Measurements from ENCODE around the gene SPATA31C1. TPM values are rescaled to one million over a fixed set of nuclear protein-coding genes. Genes with fewer than 3 reads are reported as not detected.
"Not testable (repeated sequence)": the region's sequence is repeated elsewhere in the genome, so short reads cannot be mapped to it uniquely, and the experiment has no call there.

Gene SPATA31C1
- total RNA-seq, 1 donor from 2014 or later, result not detected

DNA sequence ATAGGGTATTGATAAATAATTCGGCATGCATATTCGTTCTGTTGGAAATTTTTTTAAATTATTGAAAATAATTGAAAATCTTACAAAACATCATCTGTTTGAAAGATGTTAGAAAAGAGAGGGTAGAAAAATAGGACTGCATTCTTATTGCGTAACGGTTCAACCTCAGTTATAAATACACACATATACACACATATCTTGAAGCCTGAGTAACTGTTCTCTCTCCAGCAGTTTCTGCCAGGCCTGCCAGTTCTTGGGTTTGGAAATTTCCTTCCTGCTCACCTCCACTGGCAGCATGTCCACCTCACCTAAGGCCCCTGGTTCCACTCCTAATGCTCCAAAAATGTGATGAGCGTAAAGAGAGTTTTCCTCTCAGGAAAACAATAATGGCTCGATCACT lies 26.0 kb upstream of the SPATA31C1 start:
- Mint-ChIP-seq H3K27me3 (peaks cover 8% of the 10 kb centered on the region), H3K4me1 (no peaks in the 10 kb centered on the region), H3K9me3 (no peaks in the 10 kb centered on the region), H3K27ac (no peak overlapping the region), H3K4me3 (no peak overlapping the region), H3K36me3 (ENCODE audit: low read depth) (no peaks in the 10 kb centered on the region)
- DNase-seq, result peak; percentile 30
- intact Hi-C loops (cut with micrococcal nuclease), result no loop called here

DNA sequence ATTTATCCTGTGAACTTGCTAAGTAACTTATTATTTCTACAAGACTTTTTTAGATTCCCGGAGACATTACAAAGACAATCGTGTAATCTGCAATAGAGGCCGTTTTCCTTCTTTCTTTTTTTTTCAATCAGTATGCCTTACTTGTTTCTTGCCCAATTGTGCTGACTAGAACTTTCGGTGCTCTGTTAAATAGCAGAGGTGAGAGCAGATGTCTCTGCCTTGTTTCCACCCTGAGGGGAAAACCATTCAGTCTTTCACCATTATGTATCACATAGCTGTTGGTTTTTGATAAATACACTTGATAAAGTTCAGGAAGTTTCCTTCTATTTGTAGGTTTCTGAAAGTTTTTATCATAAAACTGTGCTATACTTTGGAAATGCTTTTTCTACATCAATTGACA lies 24.8 kb upstream of the SPATA31C1 start:
- no peaks in the 10 kb centered on the region for H3K4me1 Mint-ChIP-seq
- H3K27ac Mint-ChIP-seq, result no peak overlapping the region

DNA sequence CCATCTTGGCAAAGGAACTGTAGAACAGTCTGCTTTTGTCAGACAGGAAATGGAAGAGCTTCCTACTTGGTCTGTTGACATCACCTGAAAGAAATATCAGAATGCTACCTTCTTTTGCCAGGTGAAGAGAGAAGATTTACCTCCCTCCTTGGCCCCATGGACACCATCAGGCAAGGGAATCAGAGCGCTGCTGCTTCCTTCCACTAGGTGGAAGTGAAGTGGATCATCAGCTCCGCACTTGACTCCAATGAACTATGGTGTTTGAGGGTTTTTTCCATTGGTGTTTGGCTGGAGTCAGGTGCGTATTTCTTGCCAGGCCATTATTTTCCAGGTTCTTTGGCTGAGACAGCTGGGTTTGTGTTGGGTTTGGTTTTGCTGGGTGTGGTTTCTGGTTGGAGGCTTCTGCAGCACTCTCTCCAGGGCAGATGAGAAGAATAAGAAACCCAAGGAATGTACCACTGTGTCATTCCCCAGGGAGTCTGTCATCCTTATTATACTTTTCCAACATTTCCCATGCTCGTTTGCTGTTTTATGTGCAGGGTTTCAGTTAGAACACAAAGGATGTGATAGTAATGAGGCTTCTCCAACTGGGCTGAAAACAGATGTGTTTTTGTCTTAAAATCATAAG lies 22.6 kb upstream of the SPATA31C1 start:
- H3K9me3 Mint-ChIP-seq, result peaks cover 4% of the 10 kb centered on the region
- H3K36me3 Mint-ChIP-seq (ENCODE audit: low read depth), result no peaks in the 10 kb centered on the region
- H3K27ac Mint-ChIP-seq, result no peak overlapping the region
- H3K27me3 Mint-ChIP-seq, result peaks cover 12% of the 10 kb centered on the region
- no peak overlapping the region for H3K4me3 Mint-ChIP-seq
- no peaks in the 10 kb centered on the region for H3K4me1 Mint-ChIP-seq
- intact Hi-C loops (cut with micrococcal nuclease), result no loop called here
- peak; percentile 30 for DNase-seq

More for the DNA sequence above, 24.8 kb upstream of the SPATA31C1 start:
- Mint-ChIP-seq H3K27me3 (peaks cover 8% of the 10 kb centered on the region), H3K9me3 (no peaks in the 10 kb centered on the region), H3K4me3 (no peak overlapping the region), H3K36me3 (ENCODE audit: low read depth) (no peaks in the 10 kb centered on the region)
- DNase-seq, result no peak
- intact Hi-C loops (cut with micrococcal nuclease), result no loop called here

DNA sequence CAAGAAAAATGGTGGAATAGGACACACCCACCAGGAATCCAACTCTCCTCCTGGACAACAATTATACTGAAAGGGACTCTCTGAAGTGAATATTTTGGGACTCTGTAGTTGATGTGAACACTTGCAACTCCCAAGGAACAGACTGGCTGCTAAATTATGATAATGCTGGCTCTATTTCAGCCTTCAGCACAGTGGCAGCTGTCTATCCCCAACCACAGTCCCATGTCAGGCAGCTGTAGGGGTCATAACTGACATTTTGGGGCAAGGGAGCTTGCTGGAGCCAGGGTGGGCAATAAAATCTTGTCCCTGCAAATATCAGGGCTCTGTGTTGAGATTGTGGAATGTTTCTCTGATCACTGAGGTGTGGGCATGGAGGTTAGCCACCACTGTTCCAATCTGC lies 20.9 kb upstream of the SPATA31C1 start:
- H3K27me3 Mint-ChIP-seq, result peaks cover 12% of the 10 kb centered on the region
- H3K4me1 Mint-ChIP-seq, result no peaks in the 10 kb centered on the region
- no peak overlapping the region for H3K27ac Mint-ChIP-seq
- H3K9me3 Mint-ChIP-seq, result peaks cover 4% of the 10 kb centered on the region
- intact Hi-C loops (cut with micrococcal nuclease), result no loop called here
- no peaks in the 10 kb centered on the region for H3K36me3 Mint-ChIP-seq (ENCODE audit: low read depth)
- DNase-seq, result no peak
- no peak overlapping the region for H3K4me3 Mint-ChIP-seq

DNA sequence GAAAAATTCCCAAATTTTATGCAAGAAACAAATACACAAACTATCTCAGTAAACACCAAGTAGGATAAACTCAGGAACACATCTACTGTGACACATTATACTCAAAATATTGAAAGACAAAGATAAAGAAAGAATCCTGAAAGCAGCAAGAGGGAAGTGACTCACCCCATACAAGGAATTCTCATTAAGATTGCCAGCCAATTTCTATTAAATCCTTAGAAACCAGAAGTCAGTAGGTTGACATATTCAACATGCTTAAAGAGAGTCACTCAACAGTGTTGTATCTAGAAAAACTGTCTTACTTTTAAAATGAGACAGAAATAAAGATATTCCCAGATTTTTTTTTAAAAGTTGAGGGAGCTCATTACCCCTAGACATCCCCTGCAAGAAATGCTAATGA lies 19.6 kb upstream of the SPATA31C1 start:
- peaks cover 9% of the 10 kb centered on the region for H3K27me3 Mint-ChIP-seq
- H3K4me1 Mint-ChIP-seq, result no peaks in the 10 kb centered on the region
- H3K27ac Mint-ChIP-seq, result no peak overlapping the region
- peaks cover 4% of the 10 kb centered on the region for H3K9me3 Mint-ChIP-seq
- intact Hi-C loops (cut with micrococcal nuclease), result no loop called here
- DNase-seq, result no peak
- H3K36me3 Mint-ChIP-seq (ENCODE audit: low read depth), result no peaks in the 10 kb centered on the region
- no peak overlapping the region for H3K4me3 Mint-ChIP-seq

DNA sequence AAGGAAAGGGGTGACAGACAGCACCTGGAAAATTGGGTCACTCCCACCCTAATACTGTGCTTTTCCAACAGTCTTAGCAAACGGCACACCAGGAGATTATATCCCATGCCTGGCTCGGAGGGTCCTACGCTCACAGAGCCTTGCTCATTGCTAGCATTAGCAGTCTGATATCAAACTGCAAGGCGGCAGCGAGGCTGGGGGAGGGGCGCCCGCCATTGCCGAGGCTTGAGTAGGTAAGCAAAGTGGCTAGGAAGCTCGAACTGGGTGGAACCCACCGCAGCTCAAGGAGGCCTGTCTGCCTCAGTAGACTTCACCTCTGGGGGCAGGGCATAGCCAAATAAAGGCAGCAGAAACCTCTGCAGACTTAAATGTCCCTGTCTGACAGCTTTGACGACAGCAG lies 15.4 kb upstream of the SPATA31C1 start:
- H3K27me3 Mint-ChIP-seq; H3K4me3 Mint-ChIP-seq; H3K27ac Mint-ChIP-seq; H3K4me1 Mint-ChIP-seq; H3K9me3 Mint-ChIP-seq; intact Hi-C loops (cut with micrococcal nuclease); H3K36me3 Mint-ChIP-seq (ENCODE audit: low read depth); DNase-seq: not testable (repeated sequence)

DNA sequence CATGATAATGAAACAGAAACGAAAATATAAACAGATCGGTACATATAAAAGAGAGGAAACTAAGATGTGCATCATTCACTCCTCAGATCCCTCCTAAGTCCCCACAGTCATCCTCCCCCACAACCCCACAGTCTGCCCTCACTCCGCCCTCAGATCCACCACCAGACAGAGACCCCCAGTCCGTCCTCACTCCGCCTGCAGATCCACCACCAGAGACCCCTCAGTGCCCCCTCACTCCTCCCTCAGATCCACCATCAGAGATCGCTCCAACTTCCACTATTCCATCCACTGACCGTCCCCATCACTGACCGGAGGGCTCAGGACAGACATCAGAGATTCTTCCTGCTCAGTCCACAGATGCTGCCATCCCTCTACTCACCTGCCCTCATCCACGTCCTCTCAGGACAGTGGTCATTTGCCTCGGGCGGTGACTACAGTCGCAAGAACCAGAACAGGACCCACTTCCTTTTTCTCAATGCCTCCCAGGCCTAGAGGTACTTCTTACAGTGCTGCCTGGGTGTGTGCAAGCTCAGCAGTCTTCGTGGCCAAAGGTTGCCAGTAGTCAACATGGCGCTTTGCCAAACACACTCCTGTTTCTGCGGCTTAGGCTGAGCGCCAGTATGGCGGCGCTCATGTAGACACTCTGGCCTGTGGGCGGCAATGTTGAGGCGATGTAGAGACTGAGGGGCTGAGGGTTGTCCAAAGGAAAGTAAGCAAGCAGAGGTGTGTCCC lies 8.3 kb upstream of the SPATA31C1 start:
- Mint-ChIP-seq H3K4me3 (no peak overlapping the region), H3K4me1 (no peaks in the 10 kb centered on the region), H3K27ac (no peak overlapping the region), H3K9me3 (no peaks in the 10 kb centered on the region), H3K27me3 (no peaks in the 10 kb centered on the region), H3K36me3 (ENCODE audit: low read depth) (no peaks in the 10 kb centered on the region)
- no peak for DNase-seq
- intact Hi-C loops (cut with micrococcal nuclease), result no loop called here

DNA sequence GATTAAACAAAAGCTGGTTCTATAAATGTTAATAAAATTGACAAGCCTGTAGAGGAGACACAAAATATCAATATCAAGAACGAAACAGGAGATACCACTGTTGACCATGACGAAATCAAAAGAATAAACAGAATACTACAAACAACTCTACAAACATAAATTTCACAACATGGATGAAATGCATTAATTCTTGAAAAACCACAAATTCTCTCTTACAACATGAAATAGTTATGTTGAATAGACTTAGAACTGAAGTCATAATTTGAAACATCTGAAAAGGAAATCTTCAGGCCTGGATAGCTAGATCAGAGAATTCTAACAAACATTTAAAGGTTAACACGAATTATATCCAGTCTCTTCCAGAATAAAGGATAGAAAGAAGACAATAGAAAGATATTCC lies 6.9 kb upstream of the SPATA31C1 start:
- Mint-ChIP-seq H3K9me3 (no peaks in the 10 kb centered on the region), H3K27me3 (no peaks in the 10 kb centered on the region), H3K27ac (no peak overlapping the region), H3K36me3 (ENCODE audit: low read depth) (no peaks in the 10 kb centered on the region), H3K4me3 (no peak overlapping the region), H3K4me1 (no peaks in the 10 kb centered on the region)
- intact Hi-C loops (cut with micrococcal nuclease), result no loop called here
- DNase-seq, result no peak

DNA sequence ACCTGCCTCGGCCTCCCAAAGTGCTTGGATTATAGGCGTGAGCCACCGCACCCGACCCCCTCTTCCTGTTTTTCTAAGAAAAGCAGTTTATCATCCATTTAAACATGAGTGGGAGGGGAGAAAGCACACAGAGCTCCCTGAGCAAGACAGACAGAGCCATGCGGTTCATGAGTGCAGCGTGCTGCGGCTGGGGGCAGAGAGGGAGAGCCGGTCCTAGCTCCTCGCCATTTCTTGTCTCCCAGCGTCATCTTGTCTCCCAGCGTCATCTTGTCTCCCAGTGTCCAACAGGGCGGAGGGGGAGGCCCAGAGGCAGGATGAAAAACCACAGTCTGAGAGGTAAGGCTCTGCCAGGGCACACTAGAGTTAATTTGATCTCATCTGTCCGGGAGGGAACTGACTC lies 1.3 kb downstream of the SPATA31C1 start:
- intact Hi-C loops (cut with micrococcal nuclease); H3K4me1 Mint-ChIP-seq; H3K36me3 Mint-ChIP-seq (ENCODE audit: low read depth); H3K9me3 Mint-ChIP-seq; DNase-seq; H3K27me3 Mint-ChIP-seq; H3K4me3 Mint-ChIP-seq; H3K27ac Mint-ChIP-seq: not testable (repeated sequence)

DNA sequence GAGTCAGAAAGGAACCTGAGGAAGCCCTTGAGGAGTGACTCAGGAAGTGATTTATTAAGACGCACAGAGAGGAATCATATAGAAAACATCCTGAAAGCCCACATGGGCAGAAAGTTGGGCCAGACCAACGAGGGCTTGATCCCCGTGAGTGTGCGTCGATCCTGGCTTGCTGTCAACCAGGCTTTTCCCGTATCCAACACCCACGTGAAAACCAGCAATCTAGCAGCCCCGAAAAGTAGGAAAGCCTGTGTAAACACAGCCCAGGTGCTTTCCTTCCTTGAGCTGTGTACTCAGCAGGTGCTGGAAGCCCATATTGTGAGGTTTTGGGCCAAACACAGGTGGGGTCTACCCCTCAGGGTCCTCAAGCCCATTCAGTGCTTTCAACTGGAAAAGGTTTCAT lies 3.8 kb downstream of the SPATA31C1 start:
- H3K27ac Mint-ChIP-seq; H3K4me1 Mint-ChIP-seq; H3K36me3 Mint-ChIP-seq (ENCODE audit: low read depth); H3K9me3 Mint-ChIP-seq; intact Hi-C loops (cut with micrococcal nuclease); H3K4me3 Mint-ChIP-seq; H3K27me3 Mint-ChIP-seq; DNase-seq: not testable (repeated sequence)

DNA sequence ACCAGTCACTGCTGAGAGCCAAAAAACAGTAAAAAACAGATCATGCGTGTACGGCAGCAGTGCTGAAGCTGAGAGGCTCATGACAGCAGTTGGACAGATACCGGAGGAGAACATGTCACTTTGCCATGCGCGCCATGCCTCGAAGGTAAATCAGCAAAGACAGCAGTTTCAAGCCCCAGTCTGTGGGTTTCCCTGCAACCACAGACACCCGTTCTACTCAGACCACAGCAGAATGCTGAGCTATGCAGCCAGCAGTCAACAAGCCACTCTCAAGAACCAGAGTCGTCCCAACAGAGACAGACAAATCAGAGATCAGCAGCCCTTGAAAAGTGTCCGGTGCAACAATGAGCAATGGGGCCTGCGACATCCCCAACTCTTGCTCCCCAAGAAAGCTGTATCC lies 5.2 kb downstream of the SPATA31C1 start:
- peak; percentile 79 for DNase-seq
- H3K4me1 Mint-ChIP-seq; H3K9me3 Mint-ChIP-seq; intact Hi-C loops (cut with micrococcal nuclease); H3K4me3 Mint-ChIP-seq; H3K36me3 Mint-ChIP-seq (ENCODE audit: low read depth); H3K27me3 Mint-ChIP-seq; H3K27ac Mint-ChIP-seq: not testable (repeated sequence)

DNA sequence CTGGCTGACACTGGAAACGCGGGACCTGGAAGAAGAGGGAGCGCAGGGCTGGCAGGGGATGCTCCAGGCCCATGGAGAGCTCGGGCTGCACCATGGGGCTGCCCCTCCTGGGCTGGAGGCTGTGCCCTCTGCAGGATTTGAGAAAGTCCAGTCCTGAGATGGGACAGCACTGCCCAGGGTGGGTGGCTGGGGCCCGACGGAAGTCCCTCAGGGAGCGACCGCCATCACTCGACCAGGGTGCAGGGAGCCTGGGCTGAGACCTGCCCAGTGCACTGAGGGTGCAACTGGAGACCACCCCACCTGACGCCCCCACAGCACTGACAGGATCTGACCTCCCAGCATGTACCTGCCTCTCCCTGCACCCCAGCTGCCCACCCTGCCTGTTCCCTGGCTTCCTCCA lies 7.1 kb downstream of the SPATA31C1 start:
- H3K4me3 Mint-ChIP-seq; H3K36me3 Mint-ChIP-seq (ENCODE audit: low read depth); intact Hi-C loops (cut with micrococcal nuclease); DNase-seq; H3K27ac Mint-ChIP-seq; H3K27me3 Mint-ChIP-seq; H3K4me1 Mint-ChIP-seq; H3K9me3 Mint-ChIP-seq: not testable (repeated sequence)

DNA sequence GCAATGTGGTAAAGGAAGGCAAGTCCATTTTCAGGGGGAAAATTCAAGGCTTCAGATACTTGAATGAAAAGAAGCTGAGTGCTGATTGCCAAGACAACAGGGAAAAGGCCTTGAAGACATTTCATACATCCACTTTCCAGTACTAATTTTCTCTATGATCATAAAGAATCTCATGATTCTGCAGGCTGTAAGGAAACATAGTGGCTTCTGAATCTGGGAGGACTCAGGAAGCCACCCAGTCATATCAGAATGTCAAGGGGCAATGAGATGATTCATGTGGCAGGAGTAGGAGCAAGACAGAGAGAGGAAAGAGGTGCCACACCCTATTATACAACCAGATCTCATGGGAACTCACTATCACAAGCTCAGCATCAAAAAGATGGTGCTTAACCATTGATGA lies 11.4 kb downstream of the SPATA31C1 start:
- H3K27ac Mint-ChIP-seq; DNase-seq; H3K4me3 Mint-ChIP-seq; H3K4me1 Mint-ChIP-seq; H3K9me3 Mint-ChIP-seq; H3K27me3 Mint-ChIP-seq; intact Hi-C loops (cut with micrococcal nuclease); H3K36me3 Mint-ChIP-seq (ENCODE audit: low read depth): not testable (repeated sequence)

DNA sequence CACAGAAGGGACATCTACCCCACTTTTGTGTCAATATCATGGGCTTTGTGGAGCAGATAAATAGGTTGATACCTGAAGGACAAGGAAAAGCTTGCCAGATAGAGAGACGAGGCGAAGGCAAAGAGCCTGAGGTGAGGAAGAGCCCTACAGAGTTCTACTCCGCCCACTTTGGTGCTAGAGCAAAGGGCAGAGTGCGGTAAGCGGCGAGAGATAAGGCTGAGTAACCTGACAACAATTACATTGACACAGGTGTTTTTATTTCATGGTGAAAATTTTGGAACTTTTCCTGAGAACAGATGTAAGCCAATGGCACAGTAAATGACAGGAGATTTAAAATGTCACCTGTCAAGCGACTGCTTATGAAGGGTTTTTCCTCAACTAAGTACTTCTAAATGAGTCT lies 16.7 kb downstream of the SPATA31C1 start:
- H3K4me1 Mint-ChIP-seq; H3K27me3 Mint-ChIP-seq; H3K9me3 Mint-ChIP-seq; H3K27ac Mint-ChIP-seq; intact Hi-C loops (cut with micrococcal nuclease); DNase-seq; H3K36me3 Mint-ChIP-seq (ENCODE audit: low read depth); H3K4me3 Mint-ChIP-seq: not testable (repeated sequence)

DNA sequence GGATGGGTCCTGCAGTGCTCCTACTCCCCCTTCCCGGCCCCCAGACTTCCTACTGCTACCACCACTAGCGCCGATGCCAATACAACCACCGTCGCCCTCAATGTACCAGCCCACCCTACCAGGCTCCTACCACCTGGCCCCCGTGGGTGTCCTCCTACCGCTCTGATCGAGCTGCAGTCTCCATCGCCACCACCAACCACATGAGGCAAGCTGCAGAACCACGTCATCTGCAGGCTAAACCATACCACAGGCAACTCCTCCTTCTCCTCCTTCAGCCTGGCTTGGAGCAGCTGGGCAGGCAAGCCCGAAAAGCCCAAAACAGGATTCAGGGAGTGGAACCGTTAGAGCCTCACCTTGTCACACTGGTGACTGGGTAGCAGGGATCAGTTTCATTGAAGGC lies 19.6 kb downstream of the SPATA31C1 start:
- not testable (repeated sequence) for H3K4me1 Mint-ChIP-seq

More for the DNA sequence above, 19.6 kb downstream of the SPATA31C1 start:
- H3K27me3 Mint-ChIP-seq; DNase-seq; H3K36me3 Mint-ChIP-seq (ENCODE audit: low read depth); H3K27ac Mint-ChIP-seq; H3K4me3 Mint-ChIP-seq; intact Hi-C loops (cut with micrococcal nuclease); H3K9me3 Mint-ChIP-seq: not testable (repeated sequence)

Data from activated CD4-positive, alpha-beta T cell treated with anti-CD3 and anti-CD28 coated beads, Interleukin-2, amount 10 ng/mL, durations not matched to agents 24 days and 14 days (primary cell).